Endothelial cell (in vitro differentiated cells): ENCODE results near the gene NUDT16L1. TPM values are rescaled to one million over a fixed set of nuclear protein-coding genes. Genes with fewer than 3 reads are reported as not detected.

Experiments
- DNase-seq: peaks from one replicate; pipeline ENCODE4 v3.0.0; 2021; ENCODE audit warnings: low spot score
- H3K27ac Mint-ChIP-seq: one replicate; pipeline ENCODE4 v1.8.0; 2021; ENCODE audit warnings: mixed read lengths, inconsistent platforms; ENCODE audit not compliant: unreplicated experiment
- H3K27me3 Mint-ChIP-seq: one replicate; pipeline ENCODE4 v1.8.0; 2021; ENCODE audit warnings: mild to moderate bottlenecking, moderate library complexity, mixed read lengths, inconsistent platforms; ENCODE audit not compliant: unreplicated experiment
- H3K36me3 Mint-ChIP-seq: one replicate; pipeline ENCODE4 v1.8.0; 2021; ENCODE audit warnings: mild to moderate bottlenecking, low read depth, mixed read lengths, inconsistent platforms; ENCODE audit not compliant: unreplicated experiment
- H3K4me1 Mint-ChIP-seq: one replicate; pipeline ENCODE4 v1.8.0; 2021; ENCODE audit warnings: mild to moderate bottlenecking, mixed read lengths, inconsistent platforms; ENCODE audit not compliant: unreplicated experiment
- H3K4me3 Mint-ChIP-seq: one replicate; pipeline ENCODE4 v1.8.0; 2021; ENCODE audit warnings: mild to moderate bottlenecking, mixed read lengths, inconsistent platforms; ENCODE audit not compliant: unreplicated experiment
- H3K9me3 Mint-ChIP-seq: one replicate; pipeline ENCODE4 v1.8.0; 2021; ENCODE audit warnings: mixed read lengths, inconsistent platforms; ENCODE audit not compliant: unreplicated experiment
- CTCF ChIP-seq: fragments of 200-600 bp; sonication (generic); IDR thresholded peaks from one replicate; pipeline ENCODE4 v1.5.0; 2021; ENCODE audit warnings: antibody characterized with exemption; ENCODE audit not compliant: unreplicated experiment
- total RNA-seq: library from RNA; stranded (reverse); fragmentation: NEBNext Ultra II Directional; extraction: Animal tissue kit (Norgen Biotek cat#: 25700); gene quantifications from one replicate; pipeline ENCODE4 v1.2.1, GENCODE V29; 2021; ENCODE audit not compliant: unreplicated experiment

Gene NUDT16L1
- total RNA-seq, 1 donor from 2014 or later = 43.1 TPM

DNA sequence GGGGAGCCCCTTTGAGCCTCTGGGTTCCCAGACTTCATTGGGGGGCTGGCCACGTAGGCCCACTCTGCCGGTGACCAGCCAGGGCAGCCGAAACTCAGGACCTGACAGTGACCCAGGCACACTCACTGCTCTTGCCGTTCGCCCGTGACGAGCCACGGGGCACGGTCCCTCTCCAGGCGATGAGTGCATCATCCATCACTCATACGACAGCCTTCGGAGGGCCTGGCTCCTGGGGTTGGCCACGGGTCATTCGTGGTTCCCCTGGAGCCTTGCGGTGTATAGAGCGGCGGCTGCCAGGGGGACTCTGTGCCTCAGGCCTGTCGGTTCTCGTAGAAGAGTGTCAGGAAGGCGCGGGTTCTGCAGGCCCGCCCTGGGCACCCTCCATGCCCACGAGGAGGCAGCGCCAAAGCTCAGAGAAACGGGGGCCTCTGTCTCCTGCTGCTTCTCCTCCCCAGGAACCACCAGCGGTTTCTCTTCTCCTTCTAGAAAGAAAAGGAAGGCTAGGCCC, 11.2 kb upstream of the NUDT16L1 start:
- Mint-ChIP-seq H3K27ac (no peak overlapping the region), H3K27me3 (peaks cover 10% of the 10 kb centered on the region), H3K9me3 (no peaks in the 10 kb centered on the region), H3K4me3 (no peak overlapping the region), H3K4me1 (no peaks in the 10 kb centered on the region), H3K36me3 (peaks cover 18% of the 10 kb centered on the region)
- TF ChIP-seq CTCF = no peak
- no peak for DNase-seq

DNA sequence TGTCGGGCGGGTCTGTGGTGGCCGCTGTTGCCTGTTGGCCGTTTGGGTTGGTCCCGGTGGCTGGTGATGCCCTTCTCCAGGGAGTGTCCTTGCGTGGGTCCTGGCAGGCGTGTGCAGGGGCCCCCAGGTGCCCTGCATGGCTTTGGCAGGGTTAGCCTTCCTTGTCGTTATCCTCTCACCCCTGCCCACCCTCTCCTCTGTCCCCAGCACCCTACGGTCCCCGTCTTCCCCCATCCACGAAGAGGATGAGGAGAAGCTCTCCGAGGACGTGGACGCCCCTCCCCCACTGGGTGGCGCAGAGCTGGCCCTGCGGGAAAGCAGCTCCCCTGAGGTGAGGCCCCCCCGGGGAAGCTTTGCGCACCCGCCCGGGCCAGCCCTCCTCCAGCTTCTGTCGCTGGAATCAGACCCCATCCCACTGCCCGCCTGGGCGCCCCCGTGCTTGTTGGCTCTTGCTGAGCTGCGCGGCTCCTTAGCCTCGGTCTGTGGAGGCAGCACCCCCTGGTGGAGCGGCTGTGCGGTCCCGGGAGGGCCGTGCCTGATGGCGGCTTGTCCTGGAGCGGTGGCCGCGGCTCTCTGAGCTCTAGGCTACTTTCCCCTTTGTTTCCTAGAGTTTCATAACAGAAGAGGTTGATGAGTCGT, 10.6 kb upstream of the NUDT16L1 start:
- no peaks in the 10 kb centered on the region for H3K4me1 Mint-ChIP-seq

GRCh38 chr16:4683255-4684057, 9.9 kb upstream of the NUDT16L1 start:
- Mint-ChIP-seq H3K27me3 (peaks cover 9% of the 10 kb centered on the region), H3K4me3 (no peak overlapping the region), H3K27ac (no peak overlapping the region)

More for the DNA sequence above, 10.6 kb upstream of the NUDT16L1 start:
- Mint-ChIP-seq H3K27ac (no peak overlapping the region), H3K36me3 (peaks cover 24% of the 10 kb centered on the region), H3K27me3 (peaks cover 10% of the 10 kb centered on the region), H3K4me3 (no peak overlapping the region), H3K9me3 (no peaks in the 10 kb centered on the region)
- DNase-seq = peak; percentile 65
- peak; percentile 63 for TF ChIP-seq CTCF

DNA sequence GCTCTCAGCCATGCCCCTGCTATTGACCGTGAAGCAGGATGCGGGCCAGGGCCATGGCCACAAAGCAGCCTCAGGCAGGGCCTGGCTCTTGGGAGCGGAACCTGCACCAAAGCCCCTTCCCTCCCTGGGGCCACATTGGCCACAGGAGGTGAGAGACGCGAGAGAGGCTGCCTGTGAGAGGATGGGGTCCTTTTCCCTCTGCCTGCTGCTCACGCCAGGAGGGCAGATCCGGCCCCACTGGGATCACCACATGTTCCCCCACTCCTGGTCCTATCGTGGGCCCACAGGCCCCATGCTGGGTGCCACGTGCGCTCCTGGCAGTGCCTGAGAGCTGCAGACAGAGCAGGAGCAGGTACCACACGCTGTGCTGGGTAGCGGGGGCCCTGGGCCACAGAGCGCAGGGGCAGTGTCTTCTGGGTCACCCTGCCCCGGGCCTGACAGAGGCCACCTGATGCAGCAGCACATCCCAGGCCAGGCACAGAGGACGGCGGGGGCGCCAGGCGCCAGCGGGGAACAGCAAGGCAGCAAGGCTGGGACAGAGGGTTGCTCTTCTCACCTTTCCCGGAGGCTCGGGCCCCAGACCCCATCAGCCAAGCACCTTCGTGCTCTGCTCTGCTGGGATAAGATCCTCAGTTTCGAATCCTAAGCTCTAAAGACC, 9.2 kb upstream of the NUDT16L1 start:
- H3K4me3 Mint-ChIP-seq = no peak overlapping the region
- no peaks in the 10 kb centered on the region for H3K4me1 Mint-ChIP-seq
- no peak for TF ChIP-seq CTCF
- H3K36me3 Mint-ChIP-seq = peaks cover 20% of the 10 kb centered on the region
- DNase-seq = no peak
- no peaks in the 10 kb centered on the region for H3K9me3 Mint-ChIP-seq
- no peak overlapping the region for H3K27ac Mint-ChIP-seq
- H3K27me3 Mint-ChIP-seq = peaks cover 7% of the 10 kb centered on the region

More at GRCh38 chr16:4683255-4684057, 9.9 kb upstream of the NUDT16L1 start:
- Mint-ChIP-seq H3K36me3 (peaks cover 20% of the 10 kb centered on the region), H3K4me1 (no peaks in the 10 kb centered on the region), H3K9me3 (no peaks in the 10 kb centered on the region)
- DNase-seq = no peak
- TF ChIP-seq CTCF = peak; percentile 24
